Measurements from ENCODE around the gene APOL2. TPM values are rescaled to one million over a fixed set of nuclear protein-coding genes. Genes with fewer than 3 reads are reported as not detected.
A peak's percentile ranks its signal among the peaks of the same experiment; 100 is the strongest.

APOL2 gene
- total RNA-seq, 4 donors from 2014 or later = 14.6 to 44.5 (median 23.5) TPM

GRCh38 chr22:36180928-36181327 is 58.4 kb downstream of the APOL2 start:
- TF ChIP-seq POLR2A (IDR thresholded peaks at IDR 0.05) (no peak), CTCF (IDR thresholded peaks at IDR 0.05) (no peak)
- no peak overlapping the region for H3K27ac ChIP-seq
- intact Hi-C loops (cut with DNase I) = loop anchor here (5.0 kb wide), 1 partner anchor 34 kb away; no protein-coding TSS in a partner anchor
- peaks cover 0 to 14% (median 4%) of the 10 kb centered on the region in 3 donors for H3K4me1 ChIP-seq
- H3K4me3 ChIP-seq = no peak overlapping the region
- H3K36me3 ChIP-seq = no peaks in the 10 kb centered on the region
- H3K9me3 ChIP-seq = no peaks in the 10 kb centered on the region
- no peak for DNase-seq
- no peaks in the 10 kb centered on the region for H3K27me3 ChIP-seq
- WGBS, 2 donors = 86 to 92% methylated on average over 5 to 6 of the region's 6 CpGs

- no peak overlapping the region for H3K4me3 ChIP-seq
- no peak overlapping the region for H3K27ac ChIP-seq
- no peak for TF ChIP-seq POLR2A (IDR thresholded peaks at IDR 0.05)
- TF ChIP-seq CTCF (IDR thresholded peaks at IDR 0.05) = peak; percentile 79 to 93 (median 83)
- DNase-seq = no peak
- WGBS, 2 donors = 82 to 86% methylated on average over 7 of the region's 22 CpGs
- no peaks in the 10 kb centered on the region for H3K27me3 ChIP-seq
- intact Hi-C loops (cut with DNase I) = loop anchor here (5.0 kb wide), 1 partner anchor 33 kb away; no protein-coding TSS in a partner anchor
- peaks cover 0 to 14% (median 4%) of the 10 kb centered on the region in 3 donors for H3K4me1 ChIP-seq
- H3K9me3 ChIP-seq = no peaks in the 10 kb centered on the region
- no peaks in the 10 kb centered on the region for H3K36me3 ChIP-seq
Observed at GRCh38 chr22:36180038-36180880, 59.1 kb downstream of the APOL2 start.

DNA sequence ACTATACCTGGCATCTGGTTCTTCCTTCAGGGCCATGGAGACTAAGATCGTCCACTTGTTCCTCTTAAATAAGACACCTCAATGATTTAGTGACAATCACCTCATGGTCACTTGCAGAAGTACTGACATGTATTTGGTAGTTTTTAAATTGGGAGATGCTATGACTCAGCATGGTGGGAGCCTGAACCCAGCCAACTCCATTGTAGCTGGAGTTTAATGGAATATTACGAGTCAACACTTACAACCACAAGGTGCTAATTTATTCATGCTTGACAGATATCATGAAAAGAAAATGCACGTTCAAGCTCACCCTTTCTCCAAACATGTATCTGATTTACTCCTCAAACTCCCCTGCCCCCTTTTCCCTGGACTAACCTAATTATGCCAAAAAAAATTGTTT is 62.2 kb downstream of the APOL2 start:
- Histone ChIP-seq H3K27ac (no peak overlapping the region), H3K9me3 (no peaks in the 10 kb centered on the region), H3K27me3 (no peaks in the 10 kb centered on the region), H3K4me3 (no peak overlapping the region), H3K36me3 (no peaks in the 10 kb centered on the region), H3K4me1 (peaks cover 0 to 5% (median 0%) of the 10 kb centered on the region in 3 donors)
- TF ChIP-seq CTCF (IDR thresholded peaks at IDR 0.05) (no peak), POLR2A (IDR thresholded peaks at IDR 0.05) (no peak)
- intact Hi-C loops (cut with DNase I) = no loop called here
- no peak for DNase-seq
- 53 to 59% methylated on average over 3 of the region's 3 CpGs for WGBS, 2 donors

Small RNAs within 50 kb of the gene (small RNA-seq; reads per million reads assigned to genes)
- 0 to 0.30 (median 0) reads per million in 4 donors for gene MIR6819

Other genes with a start within 250 kb of the APOL2 start
- 10 to 100 TPM; 33.3 to 69.6 (median 46.3) TPM for gene RBFOX2, start 210.7 kb downstream of the APOL2 start, total RNA-seq
- gene APOL3, start 78.8 kb downstream of the APOL2 start, total RNA-seq = 10 to 100 TPM in 2 of 4 donors, 1 to 10 TPM in 2; 6.8 to 48.1 (median 17.0) TPM
- gene APOL4, start 37.7 kb downstream of the APOL2 start, total RNA-seq = 10 to 100 TPM in 1 of 4 donors, 1 to 10 TPM in 2, under 1 TPM in 1; 0.45 to 10.3 (median 2.1) TPM
- gene APOL1, start 13.6 kb upstream of the APOL2 start, total RNA-seq = 10 to 100 TPM in 3 of 4 donors, 1 to 10 TPM in 1; 8.4 to 49.3 (median 20.6) TPM
- 100 to 1,000 TPM; 216 to 339 (median 246) TPM for gene MYH9, start 148.4 kb upstream of the APOL2 start, total RNA-seq
- gene TXN2, start 242.1 kb upstream of the APOL2 start, total RNA-seq = 10 to 100 TPM; 58.4 to 88.4 (median 72.3) TPM

Measured in esophagus squamous epithelium (tissue), 5 donors.